Measurements from ENCODE around the gene NT5C3A. TPM values are rescaled to one million over a fixed set of nuclear protein-coding genes. Genes with fewer than 3 reads are reported as not detected.
"Not testable (repeated sequence)": the region's sequence is repeated elsewhere in the genome, so short reads cannot be mapped to it uniquely, and the experiment has no call there.

NT5C3A gene
- total and polyA plus RNA-seq, 2 of the 13 experiments (the other 11 are each of a cell fraction or from before 2014, with no cell fraction given), result 16.9 to 34.0 TPM

DNA sequence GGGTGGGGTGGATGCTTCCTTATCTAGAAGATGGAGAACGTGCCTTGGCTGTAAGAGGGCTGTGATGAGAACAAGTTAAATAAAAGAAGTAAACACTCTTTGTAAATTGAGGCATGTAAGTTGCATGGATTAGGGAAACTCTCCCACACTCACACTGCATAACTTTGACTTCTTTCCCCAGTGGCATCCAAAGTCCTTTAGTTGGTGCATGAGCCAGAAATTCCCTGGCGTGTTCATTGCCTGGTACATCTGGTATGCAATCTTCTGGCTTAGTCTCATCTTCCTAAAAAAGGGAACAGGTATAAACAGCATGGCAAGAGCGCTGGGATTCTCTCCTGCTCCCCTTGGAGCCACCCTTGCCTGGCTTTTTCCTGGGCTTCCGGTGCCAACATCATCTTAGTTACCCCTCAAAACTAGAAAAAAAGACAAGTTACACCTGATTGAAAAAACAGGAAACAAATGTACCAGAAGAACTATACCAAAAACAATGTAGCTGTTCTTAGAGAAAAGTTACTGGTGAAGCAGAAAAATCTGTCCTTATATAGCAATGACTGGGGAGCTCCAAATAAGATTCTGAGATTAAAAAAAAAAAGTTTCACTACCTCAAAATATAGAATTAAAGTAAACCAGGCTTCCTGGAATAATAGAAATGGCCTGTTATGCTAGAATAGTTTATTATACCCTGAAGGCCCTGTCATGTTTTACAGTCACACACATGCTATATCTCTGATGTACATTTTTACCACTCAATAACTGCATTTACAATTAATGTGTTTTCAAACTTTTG, 36.8 kb upstream of the NT5C3A start:
- H2AFZ ChIP-seq (ENCODE audit: low read length), result no peak overlapping the region
- peaks cover 26 to 80% of the 10 kb centered on the region in 2 experiments for H3K36me3 ChIP-seq (replicated peaks in 1 of 2; ENCODE audit: control insufficient read depth in 1 of 2, insufficient read depth in 2 of 2, low read length in 2 of 2)
- BruUV-seq (replicated peaks), result no TSS peak
- H3K79me2 ChIP-seq (ENCODE audit: insufficient read depth, low read length), result peaks cover 7% of the 10 kb centered on the region
- H3K9ac ChIP-seq (ENCODE audit: insufficient read depth, low read depth, low read length), result no peak overlapping the region
- 82% methylated on average over 4 of the region's 4 CpGs for WGBS (ENCODE audit: low lambda C conversion rate)
- H3K27ac ChIP-seq (ENCODE audit: extremely low read length, insufficient read depth, low read length), result no peak overlapping the region
- DNase-seq (ENCODE audit: low spot score) (no peak), ATAC-seq (no peak), FAIRE-seq (no peak)
- H3K4me3 ChIP-seq (replicated peaks in 1 of 3; ENCODE audit: insufficient read depth in 1 of 3, low read depth in 2 of 3, low read length in 3 of 3), result no peak overlapping the region
- in situ Hi-C loops (cut with HindIII; ENCODE audit: extremely low pct_ligation_motif_present, low pct_unique_long_range_greater_than_20kb) (no loop called here), intact Hi-C loops (cut with micrococcal nuclease; ENCODE audit: unreplicated experiment) (no loop called here)
- no peaks in the 10 kb centered on the region for H3K4me1 ChIP-seq (ENCODE audit: insufficient read depth, low read length)
- no peaks in the 10 kb centered on the region for H3K9me3 ChIP-seq (ENCODE audit: low read length)
- no peaks in the 10 kb centered on the region for H3K27me3 ChIP-seq (ENCODE audit: control insufficient read depth in 1 of 2, insufficient read depth in 2 of 2, low read length in 2 of 2)
- no peaks in the 10 kb centered on the region for H4K20me1 ChIP-seq (ENCODE audit: insufficient read depth, low read length)
- CTCF ChIA-PET (ENCODE audit: low intra/inter-chr PET ratio, low total read pairs), result no interaction called here
- TF ChIP-seq KAT8 (CRISPR knock-in tag; IDR thresholded peaks at IDR 0.05) (no peak), KLF12 (CRISPR knock-in tag; IDR thresholded peaks at IDR 0.05; ENCODE audit: borderline replicate concordance) (no peak), ZNF501 (CRISPR knock-in tag; IDR thresholded peaks at IDR 0.05) (no peak), MTA1 (CRISPR knock-in tag; IDR thresholded peaks at IDR 0.05; ENCODE audit: borderline replicate concordance) (no peak), CAMTA2 (CRISPR knock-in tag; IDR thresholded peaks at IDR 0.05; ENCODE audit: borderline replicate concordance) (no peak)
- TF ChIP-seq, protein P1, sequence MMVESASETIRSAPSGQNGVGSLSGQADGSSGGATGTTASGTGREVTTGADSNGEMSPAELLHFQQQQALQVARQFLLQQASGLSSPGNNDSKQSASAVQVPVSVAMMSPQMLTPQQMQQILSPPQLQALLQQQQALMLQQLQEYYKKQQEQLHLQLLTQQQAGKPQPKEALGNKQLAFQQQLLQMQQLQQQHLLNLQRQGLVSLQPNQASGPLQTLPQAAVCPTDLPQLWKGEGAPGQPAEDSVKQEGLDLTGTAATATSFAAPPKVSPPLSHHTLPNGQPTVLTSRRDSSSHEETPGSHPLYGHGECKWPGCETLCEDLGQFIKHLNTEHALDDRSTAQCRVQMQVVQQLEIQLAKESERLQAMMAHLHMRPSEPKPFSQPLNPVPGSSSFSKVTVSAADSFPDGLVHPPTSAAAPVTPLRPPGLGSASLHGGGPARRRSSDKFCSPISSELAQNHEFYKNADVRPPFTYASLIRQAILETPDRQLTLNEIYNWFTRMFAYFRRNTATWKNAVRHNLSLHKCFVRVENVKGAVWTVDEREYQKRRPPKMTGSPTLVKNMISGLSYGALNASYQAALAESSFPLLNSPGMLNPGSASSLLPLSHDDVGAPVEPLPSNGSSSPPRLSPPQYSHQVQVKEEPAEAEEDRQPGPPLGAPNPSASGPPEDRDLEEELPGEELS (CRISPR knock-in tag; IDR thresholded peaks at IDR 0.05), result no peak
- H3K4me2 ChIP-seq (ENCODE audit: low read depth, low read length), result no peak overlapping the region
- POLR2A ChIA-PET, result no interaction called here

DNA sequence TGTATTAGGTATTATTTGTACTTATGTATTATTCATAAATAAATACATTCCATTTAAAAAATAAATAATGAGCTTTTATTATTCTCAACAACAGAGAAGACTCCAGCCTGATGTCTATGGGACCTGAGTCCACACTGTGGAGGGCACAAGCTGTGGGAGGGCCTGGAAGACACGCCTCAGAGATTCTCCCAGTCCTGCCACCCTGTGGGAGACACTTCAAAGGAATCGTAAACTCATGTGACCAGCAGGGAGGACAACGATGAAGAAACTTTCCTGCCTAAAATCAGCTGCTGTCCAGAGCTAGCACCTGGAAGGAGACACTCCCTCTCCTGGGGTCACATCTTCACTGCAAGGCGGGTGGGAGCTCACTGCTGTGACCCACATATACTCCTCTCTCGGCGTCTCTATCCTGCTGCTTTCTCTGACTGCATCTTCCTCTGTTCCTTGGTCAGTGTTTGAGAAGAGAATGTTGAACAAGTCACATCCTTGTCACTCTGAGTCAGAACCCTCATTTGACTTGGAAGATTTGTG, 32.2 kb upstream of the NT5C3A start:
- 81% methylated on average over 3 of the region's 6 CpGs for WGBS (ENCODE audit: low lambda C conversion rate)
- H3K27me3 ChIP-seq (ENCODE audit: control insufficient read depth in 1 of 2, insufficient read depth in 2 of 2, low read length in 2 of 2); POLR2A ChIA-PET; BruUV-seq (replicated peaks); in situ Hi-C loops (cut with HindIII; ENCODE audit: extremely low pct_ligation_motif_present, low pct_unique_long_range_greater_than_20kb); H3K9me3 ChIP-seq (ENCODE audit: low read length); H3K4me2 ChIP-seq (ENCODE audit: low read depth, low read length); DNase-seq (ENCODE audit: low spot score); intact Hi-C loops (cut with micrococcal nuclease; ENCODE audit: unreplicated experiment); H2AFZ ChIP-seq (ENCODE audit: low read length); H3K4me3 ChIP-seq (replicated peaks in 1 of 3; ENCODE audit: insufficient read depth in 1 of 3, low read depth in 2 of 3, low read length in 3 of 3); H4K20me1 ChIP-seq (ENCODE audit: insufficient read depth, low read length); CTCF ChIA-PET (ENCODE audit: low intra/inter-chr PET ratio, low total read pairs); H3K79me2 ChIP-seq (ENCODE audit: insufficient read depth, low read length); H3K9ac ChIP-seq (ENCODE audit: insufficient read depth, low read depth, low read length); H3K4me1 ChIP-seq (ENCODE audit: insufficient read depth, low read length); H3K27ac ChIP-seq (ENCODE audit: extremely low read length, insufficient read depth, low read length): not testable (repeated sequence)
- ATAC-seq, result peak; percentile 41
- H3K36me3 ChIP-seq (replicated peaks in 1 of 2; ENCODE audit: control insufficient read depth in 1 of 2, insufficient read depth in 2 of 2, low read length in 2 of 2), result peaks cover 12 to 50% of the 10 kb centered on the region in 2 experiments
- FAIRE-seq, result peak; percentile 12

All from HepG2 (cell line).